ENCODE data around the gene SOX10. TPM values are rescaled to one million over a fixed set of nuclear protein-coding genes. Genes with fewer than 3 reads are reported as not detected.

The SOX10 gene
- total RNA-seq, 1 donor from 2014 or later, result 0.34 TPM

DNA sequence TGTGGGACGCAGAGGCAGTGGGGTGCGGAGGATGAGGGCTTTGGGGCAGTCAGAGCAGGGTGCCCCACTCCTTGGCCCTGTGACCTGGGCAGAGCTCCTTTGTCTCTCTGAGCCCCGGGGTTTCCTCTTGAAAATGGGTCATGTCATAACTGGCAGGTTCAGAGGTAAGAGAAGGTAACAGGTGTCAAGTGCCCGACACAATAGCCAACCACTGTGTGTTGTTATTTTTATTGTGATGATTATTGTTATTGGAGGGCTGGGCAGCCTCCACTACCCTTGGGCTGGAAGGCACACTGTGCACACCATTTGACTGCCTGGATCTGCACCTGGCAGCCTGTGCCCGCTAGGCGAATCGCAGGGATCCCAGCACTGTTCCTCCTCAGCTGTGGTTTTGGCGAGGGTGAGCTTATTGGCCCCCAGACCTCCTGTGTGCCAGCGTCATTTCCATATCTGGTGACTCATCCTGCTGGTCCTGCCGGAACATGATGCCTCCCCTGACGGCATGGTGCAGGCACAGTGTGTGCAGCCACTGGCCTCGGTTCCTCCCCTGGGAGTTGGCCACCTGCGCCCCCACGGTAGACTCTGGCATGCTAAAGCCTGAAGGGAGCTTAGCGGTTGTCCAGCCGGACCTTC, 15.4 kb upstream of the SOX10 start:
- no peak overlapping the region for H3K4me3 Mint-ChIP-seq (ENCODE audit: unreplicated experiment)
- no peaks in the 10 kb centered on the region for H3K9me3 Mint-ChIP-seq (ENCODE audit: unreplicated experiment)
- Histone ChIP-seq H2AFZ (ENCODE audit: low read depth, low read length) (no peak overlapping the region), H3K9me3 (ENCODE audit: insufficient read depth, low read depth, low read length) (no peaks in the 10 kb centered on the region), H3K4me2 (ENCODE audit: low read length) (peak overlapping the region; percentile 43), H3K4me3 (ENCODE audit: insufficient read depth, low read depth, low read length) (no peak overlapping the region), H3K9ac (ENCODE audit: low read length) (no peak overlapping the region), H3K36me3 (ENCODE audit: insufficient read depth, low read length) (no peaks in the 10 kb centered on the region), H4K20me1 (ENCODE audit: insufficient read depth, low read length) (no peaks in the 10 kb centered on the region), H3K4me1 (ENCODE audit: insufficient read depth, low read length) (peaks cover 17% of the 10 kb centered on the region), H3K79me2 (ENCODE audit: insufficient read depth, low read length) (no peaks in the 10 kb centered on the region), H3K27me3 (ENCODE audit: insufficient read depth, low read length) (no peaks in the 10 kb centered on the region), H3K27ac (ENCODE audit: low read depth, low read length) (no peak overlapping the region)
- H3K27ac Mint-ChIP-seq (ENCODE audit: unreplicated experiment), result no peak overlapping the region
- DNase-seq (ENCODE audit: low read depth) (peak; percentile 78), FAIRE-seq (no peak)
- peaks cover 14% of the 10 kb centered on the region for H3K27me3 Mint-ChIP-seq (ENCODE audit: low read depth, unreplicated experiment)
- no peaks in the 10 kb centered on the region for H3K36me3 Mint-ChIP-seq (ENCODE audit: low read depth, unreplicated experiment)
- no peak for TF ChIP-seq EZH2 (IDR thresholded peaks at IDR 0.05; ENCODE audit: insufficient read depth, low read length)
- TF ChIP-seq, protein P1, sequence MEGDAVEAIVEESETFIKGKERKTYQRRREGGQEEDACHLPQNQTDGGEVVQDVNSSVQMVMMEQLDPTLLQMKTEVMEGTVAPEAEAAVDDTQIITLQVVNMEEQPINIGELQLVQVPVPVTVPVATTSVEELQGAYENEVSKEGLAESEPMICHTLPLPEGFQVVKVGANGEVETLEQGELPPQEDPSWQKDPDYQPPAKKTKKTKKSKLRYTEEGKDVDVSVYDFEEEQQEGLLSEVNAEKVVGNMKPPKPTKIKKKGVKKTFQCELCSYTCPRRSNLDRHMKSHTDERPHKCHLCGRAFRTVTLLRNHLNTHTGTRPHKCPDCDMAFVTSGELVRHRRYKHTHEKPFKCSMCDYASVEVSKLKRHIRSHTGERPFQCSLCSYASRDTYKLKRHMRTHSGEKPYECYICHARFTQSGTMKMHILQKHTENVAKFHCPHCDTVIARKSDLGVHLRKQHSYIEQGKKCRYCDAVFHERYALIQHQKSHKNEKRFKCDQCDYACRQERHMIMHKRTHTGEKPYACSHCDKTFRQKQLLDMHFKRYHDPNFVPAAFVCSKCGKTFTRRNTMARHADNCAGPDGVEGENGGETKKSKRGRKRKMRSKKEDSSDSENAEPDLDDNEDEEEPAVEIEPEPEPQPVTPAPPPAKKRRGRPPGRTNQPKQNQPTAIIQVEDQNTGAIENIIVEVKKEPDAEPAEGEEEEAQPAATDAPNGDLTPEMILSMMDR (IDR thresholded peaks at IDR 0.05; ENCODE audit: insufficient read depth, low read depth, low read length), result no peak
- H3K4me1 Mint-ChIP-seq (ENCODE audit: low read depth, unreplicated experiment), result peaks cover 2% of the 10 kb centered on the region

- no peaks in the 10 kb centered on the region for H4K20me1 ChIP-seq (ENCODE audit: insufficient read depth, low read length)
- Mint-ChIP-seq H3K9me3 (ENCODE audit: unreplicated experiment) (no peaks in the 10 kb centered on the region), H3K36me3 (ENCODE audit: low read depth, unreplicated experiment) (no peaks in the 10 kb centered on the region), H3K4me1 (ENCODE audit: low read depth, unreplicated experiment) (peaks cover 2% of the 10 kb centered on the region), H3K27ac (ENCODE audit: unreplicated experiment) (no peak overlapping the region), H3K27me3 (ENCODE audit: low read depth, unreplicated experiment) (peaks cover 14% of the 10 kb centered on the region), H3K4me3 (ENCODE audit: unreplicated experiment) (no peak overlapping the region)
- H3K4me2 ChIP-seq (ENCODE audit: low read length), result peak overlapping the region; percentile 43
- DNase-seq (ENCODE audit: low read depth) (no peak), FAIRE-seq (no peak)
- no peak overlapping the region for H3K9ac ChIP-seq (ENCODE audit: low read length)
- H2AFZ ChIP-seq (ENCODE audit: low read depth, low read length), result no peak overlapping the region
- TF ChIP-seq, protein P1 (IDR thresholded peaks at IDR 0.05; ENCODE audit: insufficient read depth, low read depth, low read length), result no peak
- TF ChIP-seq EZH2 (IDR thresholded peaks at IDR 0.05; ENCODE audit: insufficient read depth, low read length), result no peak
- no peaks in the 10 kb centered on the region for H3K9me3 ChIP-seq (ENCODE audit: insufficient read depth, low read depth, low read length)
- H3K36me3 ChIP-seq (ENCODE audit: insufficient read depth, low read length), result no peaks in the 10 kb centered on the region
- no peak overlapping the region for H3K4me3 ChIP-seq (ENCODE audit: insufficient read depth, low read depth, low read length)
- peaks cover 17% of the 10 kb centered on the region for H3K4me1 ChIP-seq (ENCODE audit: insufficient read depth, low read length)
- no peak overlapping the region for H3K27ac ChIP-seq (ENCODE audit: low read depth, low read length)
- no peaks in the 10 kb centered on the region for H3K79me2 ChIP-seq (ENCODE audit: insufficient read depth, low read length)
- no peaks in the 10 kb centered on the region for H3K27me3 ChIP-seq (ENCODE audit: insufficient read depth, low read length)
Observed at GRCh38 chr22:37999236-37999635, 14.9 kb upstream of the SOX10 start.

DNA sequence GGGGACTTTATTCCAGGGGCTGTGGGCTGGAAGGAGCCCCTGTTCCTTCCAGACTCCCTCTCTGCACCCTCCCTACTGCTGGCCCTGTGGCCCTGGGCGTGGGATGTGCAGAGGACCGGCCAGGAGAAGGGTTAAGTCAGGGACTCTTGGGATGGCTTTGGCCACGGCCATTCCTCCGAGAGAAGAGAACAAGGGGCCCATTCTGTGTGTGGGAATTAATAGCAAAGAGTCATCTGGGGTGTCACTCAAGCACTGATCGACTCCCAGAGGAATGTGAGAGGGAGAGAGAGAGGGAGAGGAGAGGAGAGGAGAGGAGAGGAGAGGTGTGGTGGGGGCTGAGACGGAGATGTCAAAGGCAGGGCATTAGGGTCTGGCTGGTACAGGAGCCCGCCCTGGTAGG, 14.2 kb upstream of the SOX10 start:
- no peaks in the 10 kb centered on the region for H3K27me3 ChIP-seq (ENCODE audit: insufficient read depth, low read length)
- peaks cover 17% of the 10 kb centered on the region for H3K4me1 ChIP-seq (ENCODE audit: insufficient read depth, low read length)
- no peak overlapping the region for H3K27ac Mint-ChIP-seq (ENCODE audit: unreplicated experiment)
- H2AFZ ChIP-seq (ENCODE audit: low read depth, low read length), result no peak overlapping the region
- H3K4me3 ChIP-seq (ENCODE audit: insufficient read depth, low read depth, low read length), result no peak overlapping the region
- H3K4me1 Mint-ChIP-seq (ENCODE audit: low read depth, unreplicated experiment), result peaks cover 2% of the 10 kb centered on the region
- no peaks in the 10 kb centered on the region for H3K9me3 ChIP-seq (ENCODE audit: insufficient read depth, low read depth, low read length)
- H3K9me3 Mint-ChIP-seq (ENCODE audit: unreplicated experiment), result no peaks in the 10 kb centered on the region
- TF ChIP-seq EZH2 (IDR thresholded peaks at IDR 0.05; ENCODE audit: insufficient read depth, low read length), result no peak
- TF ChIP-seq, protein P1 (IDR thresholded peaks at IDR 0.05; ENCODE audit: insufficient read depth, low read depth, low read length), result no peak
- no peaks in the 10 kb centered on the region for H3K79me2 ChIP-seq (ENCODE audit: insufficient read depth, low read length)
- H3K9ac ChIP-seq (ENCODE audit: low read length), result no peak overlapping the region
- H3K4me3 Mint-ChIP-seq (ENCODE audit: unreplicated experiment), result no peak overlapping the region
- no peak overlapping the region for H3K27ac ChIP-seq (ENCODE audit: low read depth, low read length)
- H3K36me3 ChIP-seq (ENCODE audit: insufficient read depth, low read length), result no peaks in the 10 kb centered on the region
- H3K27me3 Mint-ChIP-seq (ENCODE audit: low read depth, unreplicated experiment), result peaks cover 14% of the 10 kb centered on the region
- no peak overlapping the region for H3K4me2 ChIP-seq (ENCODE audit: low read length)
- no peaks in the 10 kb centered on the region for H4K20me1 ChIP-seq (ENCODE audit: insufficient read depth, low read length)
- H3K36me3 Mint-ChIP-seq (ENCODE audit: low read depth, unreplicated experiment), result no peaks in the 10 kb centered on the region
- FAIRE-seq (no peak), DNase-seq (ENCODE audit: low read depth) (no peak)

All from astrocyte (in vitro differentiated cells and primary cell).